ENCODE data around the gene INTS4. TPM values are rescaled to one million over a fixed set of nuclear protein-coding genes. Genes with fewer than 3 reads are reported as not detected.

The INTS4 gene
- total RNA-seq, 1 experiment from 2014 or later: 25.2 TPM

- H3K27ac Mint-ChIP-seq (ENCODE audit: low read depth, unreplicated experiment): no peak overlapping the region
- DNase-seq (ENCODE audit: unreplicated experiment): no peak
- H3K9me3 Mint-ChIP-seq (ENCODE audit: unreplicated experiment): no peaks in the 10 kb centered on the region
- no peaks in the 10 kb centered on the region for H3K4me1 Mint-ChIP-seq (ENCODE audit: insufficient read depth, unreplicated experiment)
- H3K36me3 Mint-ChIP-seq (ENCODE audit: insufficient read depth, unreplicated experiment): peaks cover 47% of the 10 kb centered on the region
- no peak overlapping the region for H3K4me3 Mint-ChIP-seq (ENCODE audit: unreplicated experiment)
- BruUV-seq (replicated peaks): no TSS peak
- H3K27me3 Mint-ChIP-seq (ENCODE audit: insufficient read depth, unreplicated experiment): no peaks in the 10 kb centered on the region
- ChIA-PET POLR2A (interaction anchor here (0.8 to 1.0 kb wide), 3 partner anchors 13 to 98 kb away, joined by 3 to 4 read pairs (median 3); partner anchors contain the start of genes INTS4 and NDUFC2), CTCF (interaction anchor here (0.6 kb wide), 1 partner anchor 64 kb away, joined by 3 read pairs; no protein-coding TSS in a partner anchor)
- intact Hi-C loops (cut with micrococcal nuclease): no loop called here
- no peak for TF ChIP-seq CTCF (IDR thresholded peaks at IDR 0.05; ENCODE audit: unreplicated experiment)
These were observed 13.0 kb downstream of the INTS4 start for GRCh38 chr11:77981346-77981947.

DNA sequence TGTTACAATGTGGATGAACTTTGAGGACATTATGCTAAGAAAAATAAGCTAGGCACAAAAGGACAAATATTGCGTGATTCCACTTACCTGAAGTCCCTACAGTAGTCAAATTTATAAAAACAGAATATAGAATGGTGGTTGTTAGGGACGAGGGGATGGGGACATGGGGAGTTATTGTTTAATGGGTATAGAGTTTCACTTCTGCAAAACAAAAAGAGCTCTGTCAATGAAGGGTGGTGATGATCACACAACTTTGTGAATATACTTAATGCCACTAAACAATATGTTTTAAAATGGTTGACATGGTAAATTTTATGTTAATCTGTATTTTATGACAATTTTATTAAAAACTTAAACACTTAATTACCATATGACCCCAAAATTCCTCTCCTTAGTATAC lies 26.1 kb downstream of the INTS4 start:
- Mint-ChIP-seq H3K27ac (ENCODE audit: low read depth, unreplicated experiment) (no peak overlapping the region), H3K4me1 (ENCODE audit: insufficient read depth, unreplicated experiment) (no peaks in the 10 kb centered on the region), H3K9me3 (ENCODE audit: unreplicated experiment) (no peaks in the 10 kb centered on the region), H3K4me3 (ENCODE audit: unreplicated experiment) (no peak overlapping the region), H3K36me3 (ENCODE audit: insufficient read depth, unreplicated experiment) (peaks cover 5% of the 10 kb centered on the region), H3K27me3 (ENCODE audit: insufficient read depth, unreplicated experiment) (no peaks in the 10 kb centered on the region)
- no peak for DNase-seq (ENCODE audit: unreplicated experiment)
- TF ChIP-seq CTCF (IDR thresholded peaks at IDR 0.05; ENCODE audit: unreplicated experiment): no peak
- CTCF ChIA-PET: no interaction called here
- BruUV-seq (replicated peaks): no TSS peak
- intact Hi-C loops (cut with micrococcal nuclease): no loop called here
- POLR2A ChIA-PET: no interaction called here

DNA sequence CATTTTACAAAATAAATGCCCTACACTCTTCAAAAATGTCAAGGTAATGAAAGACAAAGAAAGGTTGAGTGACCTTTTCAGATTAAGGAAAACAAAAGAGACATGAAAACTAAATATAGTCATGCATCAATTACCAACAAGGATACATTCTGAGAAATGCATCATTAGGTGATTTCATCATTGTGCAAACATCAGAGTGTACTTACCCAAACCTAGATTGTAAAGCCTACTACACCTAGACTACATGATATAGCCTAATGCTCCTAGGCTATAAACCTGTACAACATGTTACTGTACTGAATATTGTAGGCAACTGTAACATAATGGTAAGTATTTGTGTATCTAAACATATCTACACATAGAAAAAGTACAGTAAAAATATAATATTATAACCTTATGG lies 26.7 kb downstream of the INTS4 start:
- Mint-ChIP-seq H3K27me3 (ENCODE audit: insufficient read depth, unreplicated experiment) (no peaks in the 10 kb centered on the region), H3K4me1 (ENCODE audit: insufficient read depth, unreplicated experiment) (no peaks in the 10 kb centered on the region), H3K9me3 (ENCODE audit: unreplicated experiment) (no peaks in the 10 kb centered on the region), H3K36me3 (ENCODE audit: insufficient read depth, unreplicated experiment) (peaks cover 5% of the 10 kb centered on the region), H3K4me3 (ENCODE audit: unreplicated experiment) (no peak overlapping the region), H3K27ac (ENCODE audit: low read depth, unreplicated experiment) (no peak overlapping the region)
- no peak for DNase-seq (ENCODE audit: unreplicated experiment)
- no TSS peak for BruUV-seq (replicated peaks)
- TF ChIP-seq CTCF (IDR thresholded peaks at IDR 0.05; ENCODE audit: unreplicated experiment): no peak
- ChIA-PET POLR2A (no interaction called here), CTCF (no interaction called here)
- intact Hi-C loops (cut with micrococcal nuclease): no loop called here

DNA sequence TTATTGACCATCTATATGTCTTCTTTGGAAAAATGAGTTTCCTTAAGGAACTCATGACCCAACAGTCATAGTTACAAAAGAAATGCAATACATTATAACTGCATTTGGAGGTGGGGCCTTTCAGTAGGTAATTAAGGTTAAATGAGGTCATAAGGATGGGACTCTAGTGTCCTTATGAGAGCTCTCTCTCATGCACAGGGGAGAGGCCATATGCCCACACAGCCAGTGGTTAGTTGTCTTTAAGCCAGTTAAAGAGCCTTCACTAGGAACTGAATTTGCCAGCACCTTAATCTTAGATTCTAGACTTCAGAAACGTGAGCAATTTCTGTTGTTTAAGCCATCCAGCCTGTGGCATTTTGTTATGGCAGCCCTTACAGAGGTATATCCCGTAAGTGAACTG lies 27.3 kb downstream of the INTS4 start:
- POLR2A ChIA-PET: no interaction called here
- no peak for DNase-seq (ENCODE audit: unreplicated experiment)
- no TSS peak for BruUV-seq (replicated peaks)
- CTCF ChIA-PET: no interaction called here
- no peak overlapping the region for H3K4me3 Mint-ChIP-seq (ENCODE audit: unreplicated experiment)
- H3K4me1 Mint-ChIP-seq (ENCODE audit: insufficient read depth, unreplicated experiment): no peaks in the 10 kb centered on the region
- H3K27ac Mint-ChIP-seq (ENCODE audit: low read depth, unreplicated experiment): no peak overlapping the region
- no peaks in the 10 kb centered on the region for H3K27me3 Mint-ChIP-seq (ENCODE audit: insufficient read depth, unreplicated experiment)
- intact Hi-C loops (cut with micrococcal nuclease): no loop called here
- H3K36me3 Mint-ChIP-seq (ENCODE audit: insufficient read depth, unreplicated experiment): peaks cover 5% of the 10 kb centered on the region
- H3K9me3 Mint-ChIP-seq (ENCODE audit: unreplicated experiment): no peaks in the 10 kb centered on the region
- no peak for TF ChIP-seq CTCF (IDR thresholded peaks at IDR 0.05; ENCODE audit: unreplicated experiment)

Data from MCF 10A (cell line).